GM12864 (cell line): ENCODE data around the gene POLN.

ENCODE experiments used
- DNase-seq: peaks from one replicate; pipeline ENCODE4 v3.0.0-alpha.2; 2011; ENCODE audit warnings: low read depth
- H3K4me3 ChIP-seq: 2 replicates; pipeline ENCODE4 v1.5.1; 2011; ENCODE audit warnings: mild to moderate bottlenecking, low read depth, low read length, control low read depth
- TF ChIP-seq, protein P1 (sequence below): IDR thresholded peaks from 2 replicates; pipeline ENCODE4 v1.5.1; 2011; ENCODE audit warnings: low read depth, mild to moderate bottlenecking, moderate library complexity, low read length, control low read depth, inconsistent platforms; ENCODE audit errors: missing control alignments

Gene POLN

GRCh38 chr4:2138846-2139500 is 102.9 kb downstream of the POLN start:
- no peak for DNase-seq
- no peak overlapping the region for H3K4me3 ChIP-seq
- TF ChIP-seq, protein P1, sequence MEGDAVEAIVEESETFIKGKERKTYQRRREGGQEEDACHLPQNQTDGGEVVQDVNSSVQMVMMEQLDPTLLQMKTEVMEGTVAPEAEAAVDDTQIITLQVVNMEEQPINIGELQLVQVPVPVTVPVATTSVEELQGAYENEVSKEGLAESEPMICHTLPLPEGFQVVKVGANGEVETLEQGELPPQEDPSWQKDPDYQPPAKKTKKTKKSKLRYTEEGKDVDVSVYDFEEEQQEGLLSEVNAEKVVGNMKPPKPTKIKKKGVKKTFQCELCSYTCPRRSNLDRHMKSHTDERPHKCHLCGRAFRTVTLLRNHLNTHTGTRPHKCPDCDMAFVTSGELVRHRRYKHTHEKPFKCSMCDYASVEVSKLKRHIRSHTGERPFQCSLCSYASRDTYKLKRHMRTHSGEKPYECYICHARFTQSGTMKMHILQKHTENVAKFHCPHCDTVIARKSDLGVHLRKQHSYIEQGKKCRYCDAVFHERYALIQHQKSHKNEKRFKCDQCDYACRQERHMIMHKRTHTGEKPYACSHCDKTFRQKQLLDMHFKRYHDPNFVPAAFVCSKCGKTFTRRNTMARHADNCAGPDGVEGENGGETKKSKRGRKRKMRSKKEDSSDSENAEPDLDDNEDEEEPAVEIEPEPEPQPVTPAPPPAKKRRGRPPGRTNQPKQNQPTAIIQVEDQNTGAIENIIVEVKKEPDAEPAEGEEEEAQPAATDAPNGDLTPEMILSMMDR: no peak

DNA sequence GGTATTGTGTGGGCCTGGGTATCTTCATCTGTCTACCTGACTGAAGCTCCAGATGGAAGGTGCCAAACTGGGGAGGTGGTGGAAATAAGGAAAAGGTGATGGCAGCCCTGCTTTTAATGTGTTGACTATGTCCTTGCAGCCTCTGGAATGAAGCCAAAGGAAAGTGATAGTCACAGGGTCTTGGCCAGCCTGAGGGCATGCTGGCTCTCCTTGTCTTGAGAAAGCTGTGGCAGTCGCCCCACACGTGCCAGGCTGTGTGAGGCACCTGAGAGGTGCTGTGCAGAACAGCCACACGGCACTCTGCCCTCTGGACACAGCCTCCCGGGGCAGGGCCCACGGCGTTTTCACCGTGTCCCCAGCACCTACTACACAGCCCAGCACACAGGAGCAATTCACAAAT is 105.2 kb downstream of the POLN start:
- DNase-seq: no peak
- no peak overlapping the region for H3K4me3 ChIP-seq
- TF ChIP-seq, protein P1: no peak

DNA sequence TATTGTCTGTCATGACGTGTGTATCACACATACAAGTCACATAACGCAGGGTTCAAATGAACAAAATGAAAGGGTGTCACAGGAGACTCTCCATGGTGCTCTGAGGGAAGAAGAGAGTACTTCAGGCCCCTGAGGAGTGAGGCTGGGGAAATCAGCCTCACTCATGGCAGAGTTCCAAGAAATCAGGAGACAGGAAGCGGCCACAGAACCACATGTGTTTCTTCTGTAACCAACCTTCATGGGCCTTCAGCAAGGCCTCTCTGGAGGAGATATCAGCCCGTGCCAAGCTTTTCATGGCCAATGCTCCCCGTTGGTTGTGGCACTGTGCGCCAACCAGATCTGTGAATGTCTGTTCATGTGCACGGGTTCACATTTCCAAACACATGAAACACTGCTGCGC is 106.8 kb downstream of the POLN start:
- TF ChIP-seq, protein P1: no peak
- no peak overlapping the region for H3K4me3 ChIP-seq
- no peak for DNase-seq

GRCh38 chr4:2132438-2132837 is 109.5 kb downstream of the POLN start:
- TF ChIP-seq, protein P1: no peak
- no peak for DNase-seq
- no peak overlapping the region for H3K4me3 ChIP-seq

GRCh38 chr4:2127609-2128332 is 114.2 kb downstream of the POLN start:
- DNase-seq: no peak
- no peak overlapping the region for H3K4me3 ChIP-seq
- TF ChIP-seq, protein P1: no peak

DNA sequence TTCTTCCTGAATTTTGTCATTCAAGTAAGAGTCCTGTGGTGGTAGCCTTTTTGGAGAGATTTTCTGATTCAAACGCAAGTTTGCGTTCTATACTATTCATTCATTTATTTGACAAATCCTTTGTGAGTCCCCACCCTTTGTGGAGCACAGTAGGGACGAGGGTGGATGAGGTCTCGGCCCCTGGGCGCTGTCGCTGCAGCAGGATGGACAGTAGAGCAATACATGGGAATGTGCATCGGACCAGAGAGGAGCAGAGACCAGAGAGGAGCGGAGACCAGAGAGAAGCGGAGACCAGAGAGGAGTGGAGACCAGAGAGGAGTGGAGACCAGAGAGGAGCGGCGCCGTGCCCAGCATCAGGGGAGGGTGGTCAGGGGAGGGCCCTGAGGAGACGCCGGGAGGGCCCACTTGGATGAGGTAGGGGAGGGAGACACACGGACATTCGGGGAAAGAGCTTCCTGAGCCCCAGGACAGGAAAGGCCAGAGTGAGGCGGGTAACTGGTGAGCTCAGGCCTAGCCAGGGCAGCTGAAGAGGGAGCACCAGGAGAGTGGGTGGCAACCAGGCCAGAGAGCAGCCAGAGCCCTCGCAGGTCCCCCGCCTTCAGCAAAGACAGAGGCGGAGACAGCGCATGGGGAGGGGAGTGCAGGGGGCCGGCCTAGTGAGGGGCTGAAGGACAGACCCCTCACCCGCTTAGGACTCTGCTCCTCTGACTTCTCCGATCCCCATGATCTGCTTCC is 115.4 kb downstream of the POLN start:
- H3K4me3 ChIP-seq: no peak overlapping the region
- TF ChIP-seq, protein P1: no peak
- no peak for DNase-seq
